ES-I3 (cell line): ENCODE results near the gene AP3S2.

Source experiments
- H3K36me3 ChIP-seq: 2 replicates; pipeline ENCODE4 v1.6.1; 2013; ENCODE audit warnings: mild to moderate bottlenecking, low read length, control low read depth, moderate library complexity; ENCODE audit not compliant: insufficient read depth
- H3K4me1 ChIP-seq: 2 replicates; pipeline ENCODE4 v1.6.1; 2013; ENCODE audit warnings: mild to moderate bottlenecking, control low read depth, low read length; ENCODE audit not compliant: insufficient read depth
- H3K9ac ChIP-seq: 2 replicates; pipeline ENCODE4 v1.6.1; 2013; ENCODE audit warnings: low read depth, mild to moderate bottlenecking, low read length, moderate library complexity
- H3K9me3 ChIP-seq: 2 replicates; pipeline ENCODE4 v1.6.1; 2013; ENCODE audit warnings: mild to moderate bottlenecking, low read length, moderate library complexity; ENCODE audit not compliant: control insufficient read depth, insufficient read depth

The AP3S2 gene

DNA sequence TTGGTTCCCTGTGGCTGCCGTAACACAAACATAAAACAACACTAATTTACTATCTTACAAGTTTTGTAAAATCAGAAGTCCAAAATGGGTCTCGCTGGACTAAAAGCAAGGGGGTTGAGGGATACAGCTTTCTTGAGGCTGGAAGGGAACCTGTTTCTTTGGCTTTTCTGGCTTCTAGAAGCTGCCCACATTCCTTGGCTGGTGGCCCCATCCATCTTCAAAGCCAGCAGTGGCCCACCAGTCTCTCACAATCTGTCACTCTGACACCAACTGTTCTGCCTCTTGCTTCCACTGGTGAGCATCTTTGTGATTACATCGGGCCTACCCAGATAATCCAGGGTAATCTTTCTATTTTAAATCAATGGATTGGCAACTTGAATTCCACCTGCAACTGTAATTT lies 78.0 kb downstream of the AP3S2 start:
- no peaks in the 10 kb centered on the region for H3K36me3 ChIP-seq
- no peak overlapping the region for H3K9ac ChIP-seq
- H3K9me3 ChIP-seq: no peaks in the 10 kb centered on the region; the same call in 1 of the 2 replicates
- no peaks in the 10 kb centered on the region for H3K4me1 ChIP-seq

DNA sequence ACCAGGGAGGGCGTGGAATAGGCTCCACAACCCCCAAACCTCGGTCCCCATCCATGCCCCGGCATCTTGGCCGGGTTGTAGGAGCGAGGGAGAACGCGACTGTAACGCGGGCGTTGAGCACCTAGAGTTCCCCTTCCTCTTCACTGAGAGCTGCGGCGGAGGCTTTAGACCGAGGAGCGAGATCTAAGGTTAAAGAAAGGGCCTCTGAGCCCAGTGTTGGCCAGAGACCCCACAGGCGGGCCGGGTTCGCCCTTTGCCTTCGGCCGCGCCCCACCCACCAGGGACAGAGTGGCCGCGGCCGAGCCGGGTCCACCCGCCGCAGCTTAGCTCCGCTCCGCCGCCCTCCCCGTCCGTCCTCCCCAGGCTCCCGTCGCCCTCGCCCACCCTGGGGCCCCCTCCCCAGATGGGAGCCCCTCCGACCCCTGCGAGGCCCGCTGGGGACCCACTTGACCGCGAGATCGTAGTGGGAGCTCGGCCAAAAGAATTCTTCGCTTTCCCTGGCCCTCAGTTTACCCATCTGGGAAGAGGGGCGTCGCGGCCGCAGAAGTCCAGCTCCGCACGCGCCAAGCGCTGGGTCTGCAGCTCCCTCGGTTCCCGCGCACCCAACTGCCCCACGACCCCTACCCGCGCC lies 79.6 kb downstream of the AP3S2 start:
- Histone ChIP-seq H3K9ac (peak overlapping the region; percentile 35; the same call in 1 of the 2 replicates), H3K4me1 (no peaks in the 10 kb centered on the region), H3K9me3 (no peaks in the 10 kb centered on the region; the same call in 1 of the 2 replicates), H3K36me3 (no peaks in the 10 kb centered on the region)

DNA sequence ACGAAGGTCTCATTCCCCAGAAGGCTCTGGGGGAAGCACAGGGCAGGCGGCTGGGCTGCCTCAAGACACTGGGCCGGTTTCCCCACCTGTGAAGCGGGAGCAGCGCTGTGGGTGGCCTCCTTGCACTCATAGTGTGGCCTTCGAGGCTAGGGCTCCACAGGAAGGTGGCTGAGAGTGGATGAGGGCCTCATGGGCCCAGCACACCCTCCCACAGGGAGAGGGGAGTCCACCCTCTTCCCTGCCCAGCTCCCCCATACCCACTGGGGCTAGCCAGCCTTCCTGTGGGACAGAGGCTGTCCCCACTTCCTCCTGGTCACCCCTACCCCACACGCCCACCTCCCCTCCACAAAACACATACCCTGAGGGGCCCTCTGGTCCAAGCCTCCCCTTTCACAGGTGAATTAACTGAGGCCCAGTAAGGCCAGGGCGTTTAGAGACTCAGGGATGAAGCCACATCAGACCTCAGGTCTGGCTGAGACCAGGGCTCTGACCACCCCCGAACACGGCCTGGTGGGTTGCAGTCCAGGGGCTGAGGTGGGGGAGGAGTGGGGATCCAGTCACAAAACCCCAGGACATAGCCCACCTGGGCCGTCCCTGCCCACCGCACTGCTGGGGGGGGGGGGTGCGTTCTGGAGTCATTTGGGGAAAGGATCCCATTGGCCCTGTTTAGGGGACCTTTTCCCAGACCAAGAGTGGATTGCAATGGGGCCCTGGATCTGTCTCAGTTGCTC lies 80.2 kb downstream of the AP3S2 start:
- 0 out of 2 replicates have a peak overlapping the region, but pooled peaks have one; percentile 35 for H3K9ac ChIP-seq
- no peaks in the 10 kb centered on the region; the same call in 1 of the 2 replicates for H3K9me3 ChIP-seq
- H3K36me3 ChIP-seq: no peaks in the 10 kb centered on the region
- no peaks in the 10 kb centered on the region for H3K4me1 ChIP-seq

DNA sequence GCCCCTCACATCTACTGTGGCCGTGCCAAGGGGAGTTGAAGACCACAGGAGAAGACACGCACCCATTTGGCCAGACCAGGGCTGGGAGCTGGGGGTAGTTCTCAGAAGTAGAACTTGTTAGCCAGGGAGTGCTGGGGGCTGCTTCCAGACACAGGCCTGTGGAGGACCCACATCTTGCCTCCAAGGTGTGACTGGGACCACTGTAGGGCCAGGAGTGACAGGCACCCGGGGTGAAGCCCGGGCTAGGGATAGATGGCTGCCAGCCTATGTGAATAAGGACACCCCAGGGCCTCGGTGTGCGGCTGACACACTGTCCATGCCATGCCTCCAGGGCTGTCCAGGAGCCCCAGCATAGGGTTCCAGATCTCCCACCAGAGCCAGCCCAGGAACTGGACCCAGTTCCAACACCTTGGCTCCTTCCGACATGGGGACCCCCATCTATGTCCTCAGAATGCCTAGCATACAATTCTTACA lies 80.9 kb downstream of the AP3S2 start:
- Histone ChIP-seq H3K36me3 (no peaks in the 10 kb centered on the region), H3K9ac (no peak overlapping the region), H3K9me3 (no peaks in the 10 kb centered on the region; the same call in 1 of the 2 replicates)

DNA sequence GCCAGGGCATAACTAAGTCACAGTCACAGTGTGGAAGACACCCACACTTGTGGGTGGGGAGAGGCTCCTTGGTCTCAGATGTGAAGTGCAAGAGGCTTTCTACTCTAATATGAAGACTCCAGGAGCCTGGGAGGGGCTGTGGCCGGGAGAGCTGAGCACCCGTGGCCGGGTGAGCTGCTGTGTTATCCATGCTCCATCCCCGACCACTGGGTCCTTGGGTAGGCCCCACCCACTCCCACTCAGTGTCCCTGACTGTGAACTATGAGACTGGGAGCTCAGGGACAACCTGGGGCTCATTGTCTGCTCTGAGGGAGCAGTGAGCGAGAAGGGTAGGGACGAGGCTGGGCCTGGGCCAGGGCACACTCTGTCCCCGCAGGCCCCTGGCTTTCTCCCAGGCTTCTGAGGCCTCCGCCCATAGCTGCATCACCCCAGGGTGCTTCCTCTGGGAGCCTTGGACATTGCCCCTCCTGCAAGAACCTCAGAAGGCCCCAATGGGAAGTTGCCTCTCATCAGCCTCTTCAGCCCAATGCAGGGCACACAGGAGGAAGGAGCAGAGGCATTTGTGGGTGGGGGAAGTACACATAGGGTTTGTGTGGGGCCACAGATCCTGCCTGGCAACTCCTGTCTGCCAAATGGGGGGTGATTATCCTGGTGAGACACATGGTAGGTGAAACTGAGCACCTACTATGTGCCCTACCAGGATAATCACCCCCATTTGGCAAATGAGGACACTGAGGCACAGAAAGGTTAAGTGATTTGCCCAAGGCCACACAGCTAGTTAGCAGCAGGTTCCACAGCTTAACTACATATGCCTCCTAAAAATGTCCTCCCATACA lies 81.6 kb downstream of the AP3S2 start:
- no peaks in the 10 kb centered on the region; the same call in 1 of the 2 replicates for H3K9me3 ChIP-seq
- no peak overlapping the region for H3K9ac ChIP-seq
- H3K36me3 ChIP-seq: no peaks in the 10 kb centered on the region
- no peaks in the 10 kb centered on the region for H3K4me1 ChIP-seq

More for the DNA sequence above, 80.9 kb downstream of the AP3S2 start:
- no peaks in the 10 kb centered on the region for H3K4me1 ChIP-seq

DNA sequence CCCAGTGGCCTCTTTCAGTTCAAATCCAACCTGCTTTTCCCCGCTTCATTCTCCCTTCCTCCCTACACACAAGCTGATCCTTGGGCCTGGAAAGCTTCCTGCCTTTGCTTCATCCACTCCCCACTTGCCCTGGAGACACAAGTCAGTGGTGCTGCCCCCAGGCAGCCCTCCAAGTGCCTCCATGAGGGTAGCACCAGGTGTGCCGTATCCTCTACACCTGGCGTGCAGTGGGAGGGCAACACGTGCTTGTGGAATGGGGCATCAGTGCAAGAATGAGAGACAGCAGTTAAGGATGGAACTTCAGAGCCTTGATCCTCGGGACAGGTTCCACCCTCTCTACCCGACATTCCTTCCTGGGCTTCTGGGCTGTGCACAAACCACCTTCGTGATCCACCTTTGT lies 83.0 kb downstream of the AP3S2 start:
- H3K36me3 ChIP-seq: no peaks in the 10 kb centered on the region
- H3K9ac ChIP-seq: no peak overlapping the region
- no peaks in the 10 kb centered on the region for H3K4me1 ChIP-seq
- H3K9me3 ChIP-seq: no peaks in the 10 kb centered on the region

DNA sequence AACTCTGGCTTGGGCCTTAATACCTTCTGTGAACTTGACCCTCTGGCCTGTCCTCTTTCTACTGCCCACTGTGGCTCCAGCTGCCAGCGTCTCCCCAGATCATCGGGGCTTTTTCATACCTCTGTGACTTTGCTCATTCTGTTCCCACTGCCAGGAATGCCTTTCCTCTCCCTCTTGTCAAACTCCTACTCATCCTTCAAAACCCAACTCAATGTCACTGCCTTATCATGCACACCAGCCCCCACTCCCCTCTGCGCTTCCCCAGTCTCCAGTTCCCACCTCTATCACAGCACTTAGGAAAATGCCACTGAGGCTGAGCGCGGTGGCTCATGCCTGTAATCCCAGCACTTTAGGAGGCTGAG lies 84.0 kb downstream of the AP3S2 start:
- no peaks in the 10 kb centered on the region for H3K36me3 ChIP-seq
- H3K4me1 ChIP-seq: no peaks in the 10 kb centered on the region
- H3K9me3 ChIP-seq: no peaks in the 10 kb centered on the region
- no peak overlapping the region for H3K9ac ChIP-seq

DNA sequence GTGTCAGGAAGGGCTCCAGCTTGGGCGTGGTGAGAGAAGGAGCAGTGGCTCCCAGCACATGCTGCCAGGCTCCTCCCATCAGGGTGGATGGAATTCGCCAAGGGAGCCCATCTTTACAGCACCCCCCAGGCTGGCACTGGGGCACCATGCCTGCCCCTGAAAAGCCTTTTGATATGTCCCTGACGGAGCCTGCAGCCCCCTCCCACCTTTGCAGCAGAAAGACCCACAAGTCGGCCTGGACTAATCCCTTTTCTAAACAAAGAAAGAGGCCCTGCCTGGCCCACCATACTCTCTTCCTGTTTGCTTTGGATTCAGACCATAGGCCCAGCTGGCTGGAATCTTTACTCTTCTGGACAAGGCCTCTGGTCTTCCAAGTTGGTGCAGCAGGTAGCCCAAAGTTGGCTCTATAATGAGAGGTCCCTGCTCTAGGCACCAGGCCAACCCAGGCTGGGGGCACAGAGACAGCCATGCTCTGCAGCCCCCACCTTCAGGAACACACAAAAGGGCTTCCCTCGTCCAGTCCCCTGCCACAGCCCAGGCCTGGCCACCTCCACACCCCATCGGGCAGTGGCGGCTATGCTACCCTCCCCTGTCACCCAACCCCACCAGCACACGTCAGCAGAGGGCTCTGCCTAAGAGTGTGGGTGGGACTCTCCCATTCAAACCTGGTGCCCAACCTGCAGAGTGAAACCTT lies 84.6 kb downstream of the AP3S2 start:
- Histone ChIP-seq H3K9ac (no peak overlapping the region), H3K36me3 (no peaks in the 10 kb centered on the region), H3K4me1 (no peaks in the 10 kb centered on the region), H3K9me3 (no peaks in the 10 kb centered on the region)

DNA sequence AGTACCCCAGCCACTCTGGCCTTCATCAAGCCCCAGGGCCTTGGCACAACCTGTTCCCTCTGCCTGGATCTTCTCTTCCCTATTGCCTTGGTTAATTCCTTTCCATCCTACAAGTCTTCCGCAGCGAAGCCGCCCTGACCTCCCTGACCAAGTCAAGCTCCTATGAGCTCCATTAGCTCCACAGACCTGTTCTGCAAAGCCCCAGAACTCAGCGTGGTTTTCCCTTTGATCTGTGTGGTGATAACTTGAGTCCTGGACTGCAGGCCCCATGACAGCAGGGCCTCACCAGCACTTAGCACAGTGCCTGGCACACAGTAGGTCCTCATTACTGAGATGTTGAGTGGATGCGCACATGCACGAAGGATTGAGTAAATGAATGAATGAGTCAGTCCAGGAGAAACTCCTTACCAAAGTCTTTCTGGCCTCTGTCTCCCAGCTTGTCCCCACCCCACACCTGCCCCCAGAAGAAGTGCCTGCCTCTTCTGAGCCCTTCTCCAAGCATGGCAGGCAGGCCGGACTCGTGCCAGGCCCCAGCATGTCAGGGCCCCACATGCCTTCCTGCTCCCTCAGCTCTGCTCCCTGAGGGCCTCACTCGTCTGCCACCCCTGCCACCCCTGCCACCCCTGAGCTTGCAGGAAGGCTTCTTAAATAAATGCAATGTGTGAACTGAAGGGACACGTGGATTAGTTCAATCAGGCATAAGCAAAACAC lies 85.5 kb downstream of the AP3S2 start:
- Histone ChIP-seq H3K36me3 (no peaks in the 10 kb centered on the region), H3K4me1 (no peaks in the 10 kb centered on the region), H3K9me3 (no peaks in the 10 kb centered on the region), H3K9ac (no peak overlapping the region)

DNA sequence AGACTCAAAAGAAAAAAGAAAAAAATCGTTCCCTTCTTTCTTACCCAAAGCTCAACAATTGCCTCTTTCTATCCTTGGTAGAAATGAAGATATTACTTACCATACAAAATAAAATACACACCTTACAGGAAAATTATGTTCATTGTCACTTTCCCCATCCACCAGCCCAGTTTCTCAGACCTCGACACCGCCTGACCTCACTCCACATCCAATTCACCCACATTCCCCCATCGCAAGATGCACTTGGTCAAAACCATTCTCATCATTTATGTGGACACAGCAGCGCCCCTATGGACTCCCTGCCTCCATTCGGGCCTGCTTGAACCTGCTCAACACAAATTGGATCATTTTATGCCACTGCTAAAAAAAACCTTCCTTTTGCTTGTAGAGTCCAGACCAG lies 86.1 kb downstream of the AP3S2 start:
- Histone ChIP-seq H3K9ac (no peak overlapping the region), H3K4me1 (peaks cover 2% of the 10 kb centered on the region; the same call in 1 of the 2 replicates), H3K36me3 (no peaks in the 10 kb centered on the region), H3K9me3 (no peaks in the 10 kb centered on the region)

DNA sequence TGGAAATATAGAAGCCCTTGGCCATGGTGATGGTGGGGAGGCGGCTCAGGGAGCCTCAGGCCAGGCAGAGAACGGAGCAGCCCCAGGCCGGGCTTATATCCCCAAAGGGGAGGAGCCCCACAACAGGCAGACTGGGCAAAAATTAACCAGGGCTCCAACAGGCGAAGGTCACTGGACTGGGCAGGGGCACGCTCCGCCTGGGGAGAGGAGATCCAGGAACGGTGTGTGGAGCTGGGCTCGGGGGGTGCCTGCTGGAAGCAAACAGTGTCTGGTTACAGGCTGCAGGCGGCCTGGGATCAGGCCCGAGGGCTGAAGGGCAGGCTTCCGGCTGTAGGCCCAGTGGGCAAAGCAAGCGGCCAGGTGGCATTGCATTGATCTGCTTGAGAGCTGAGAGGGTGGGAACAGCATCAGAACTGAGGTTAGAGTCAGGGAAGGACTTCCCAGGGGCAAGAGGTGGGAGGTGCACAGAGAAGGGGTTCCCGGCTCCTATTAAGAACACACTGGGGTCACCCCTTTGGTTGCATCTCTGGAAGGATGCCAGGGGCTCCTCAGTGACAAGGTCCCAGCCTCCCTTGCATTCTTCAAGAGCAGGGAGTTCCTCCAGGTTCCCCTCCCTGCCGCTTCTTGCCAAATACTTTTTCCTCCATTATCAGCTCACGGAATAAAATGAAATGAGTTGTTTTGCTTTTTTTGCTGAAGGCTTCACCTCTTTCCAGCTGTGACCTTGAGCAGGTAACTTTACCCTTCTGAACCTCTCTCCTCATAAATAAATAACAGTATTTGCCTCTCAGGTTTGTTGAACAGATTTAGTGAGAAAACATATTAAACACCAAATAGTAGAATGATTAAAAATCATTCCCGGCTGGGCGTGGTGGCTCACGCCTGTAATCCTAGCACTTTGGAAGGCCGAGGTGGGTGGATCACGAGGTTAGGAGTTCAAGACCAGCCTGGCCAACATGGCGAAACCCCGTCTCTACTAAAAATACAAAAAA lies 86.9 kb downstream of the AP3S2 start:
- Histone ChIP-seq H3K9ac (no peak overlapping the region), H3K9me3 (no peaks in the 10 kb centered on the region), H3K36me3 (no peaks in the 10 kb centered on the region), H3K4me1 (peaks cover 3% of the 10 kb centered on the region; the same call in 1 of the 2 replicates)

DNA sequence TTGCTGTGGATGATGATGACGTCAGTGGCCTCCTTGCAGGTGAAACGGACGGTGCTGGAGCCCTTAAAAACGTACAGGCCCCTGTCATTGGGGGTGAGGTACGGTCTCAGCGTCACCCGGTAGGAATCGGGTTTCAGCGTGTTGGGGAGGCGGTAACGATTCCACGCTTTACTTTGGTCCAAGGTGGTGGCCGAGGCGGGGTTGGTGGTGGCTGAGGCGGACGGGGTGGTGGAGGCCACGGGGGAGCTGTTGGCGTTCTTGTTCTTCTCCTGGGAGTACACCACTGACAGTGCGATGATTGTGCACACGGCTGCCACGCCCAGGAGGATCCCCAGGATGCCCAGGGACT lies 87.6 kb downstream of the AP3S2 start:
- Histone ChIP-seq H3K9me3 (no peaks in the 10 kb centered on the region), H3K36me3 (no peaks in the 10 kb centered on the region), H3K9ac (no peak overlapping the region), H3K4me1 (peaks cover 3% of the 10 kb centered on the region; the same call in 1 of the 2 replicates)
